Activated CD4-positive, alpha-beta T cell treated with anti-CD3 and anti-CD28 coated beads for 36 hours (primary cell): ENCODE measurements around the gene AFF2. TPM values are rescaled to one million over a fixed set of nuclear protein-coding genes. Genes with fewer than 3 reads are reported as not detected.

Experiments
- ATAC-seq: fragments of 200-7000 bp; cut with Tn5 transposase; one replicate; pipeline ENCODE4 v1.10.0; 2021; ENCODE audit warnings: mild to moderate bottlenecking, moderate library complexity
- CTCF ChIA-PET: fragments of 350-600 bp; sonication (Branson Sonifier 250); formaldehyde crosslinking; loops from one replicate; lab custom pipeline; 2021; ENCODE audit warnings: antibody characterized with exemption; lab: Charles Lee
- POLR2A ChIA-PET: fragments of 350-600 bp; sonication (Branson Sonifier 250); formaldehyde crosslinking; loops from one replicate; lab custom pipeline; 2021; ENCODE audit warnings: antibody characterized with exemption, inconsistent platforms; lab: Charles Lee
- DNase-seq: peaks from one replicate; pipeline ENCODE4 v3.0.0-alpha.2; 2020
- H3K27ac Mint-ChIP-seq: one replicate; pipeline ENCODE4 v1.8.0; 2021; ENCODE audit warnings: mixed read lengths
- H3K27me3 Mint-ChIP-seq: one replicate; pipeline ENCODE4 v1.8.0; 2021; ENCODE audit warnings: mixed read lengths
- H3K36me3 Mint-ChIP-seq: one replicate; pipeline ENCODE4 v1.8.0; 2021; ENCODE audit warnings: low read depth, mixed read lengths
- H3K4me1 Mint-ChIP-seq: one replicate; pipeline ENCODE4 v1.8.0; 2021; ENCODE audit warnings: mixed read lengths
- H3K4me3 Mint-ChIP-seq: one replicate; pipeline ENCODE4 v1.8.0; 2021; ENCODE audit warnings: mild to moderate bottlenecking, moderate library complexity, mixed read lengths
- H3K9me3 Mint-ChIP-seq: one replicate; pipeline ENCODE4 v1.8.0; 2021; ENCODE audit warnings: low read depth, mixed read lengths
- intact Hi-C, 2 experiments: fragments of 100-400 bp; cut with DNase I in 1 of 2; cut with micrococcal nuclease in 1 of 2; formaldehyde crosslinking; loops; one replicate each; pipeline versions ENCODE4 v1.14.2 to v1.15.1; 2022 to 2024; cut with DNase I, micrococcal nuclease
- total RNA-seq, 2 experiments: library from RNA; stranded (reverse); gene quantifications; one replicate each; pipeline ENCODE4 v1.2.3, GENCODE V29; 2021

Gene AFF2
- total RNA-seq, 2 experiments from 2014 or later = 1.3 to 2.2 TPM

DNA sequence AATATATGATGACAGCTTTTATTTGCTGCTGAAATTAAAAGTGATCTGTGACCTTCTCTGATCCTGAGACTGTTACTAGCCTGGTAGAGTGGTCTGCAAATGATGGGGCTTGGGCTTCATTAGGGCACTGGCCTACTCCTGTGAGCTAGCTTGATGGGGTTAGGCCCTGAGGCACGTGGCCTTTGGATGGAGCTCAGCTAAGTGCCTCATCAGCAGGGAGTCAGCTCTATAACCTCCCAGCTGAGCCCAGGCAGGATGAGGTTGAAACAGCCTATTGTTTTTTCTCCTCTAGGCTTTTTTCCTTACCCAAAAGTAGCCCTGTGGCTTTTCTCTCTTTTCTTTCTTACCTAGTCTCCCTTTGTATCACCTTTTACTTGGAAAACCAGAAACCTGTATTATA lies 92.2 kb downstream of the AFF2 start:
- no peak overlapping the region for H3K27ac Mint-ChIP-seq
- peaks cover 4% of the 10 kb centered on the region for H3K4me1 Mint-ChIP-seq
- no peak overlapping the region for H3K4me3 Mint-ChIP-seq
- H3K9me3 Mint-ChIP-seq = no peaks in the 10 kb centered on the region
- no peaks in the 10 kb centered on the region for H3K36me3 Mint-ChIP-seq
- ATAC-seq (no peak), DNase-seq (no peak)
- ChIA-PET CTCF (interaction anchor here (0.5 to 0.8 kb wide), 3 partner anchors 28 to 665 kb away, joined by 3 read pairs; no protein-coding TSS in a partner anchor), POLR2A (no interaction called here)
- H3K27me3 Mint-ChIP-seq = no peaks in the 10 kb centered on the region
- intact Hi-C loops = no loop called here

DNA sequence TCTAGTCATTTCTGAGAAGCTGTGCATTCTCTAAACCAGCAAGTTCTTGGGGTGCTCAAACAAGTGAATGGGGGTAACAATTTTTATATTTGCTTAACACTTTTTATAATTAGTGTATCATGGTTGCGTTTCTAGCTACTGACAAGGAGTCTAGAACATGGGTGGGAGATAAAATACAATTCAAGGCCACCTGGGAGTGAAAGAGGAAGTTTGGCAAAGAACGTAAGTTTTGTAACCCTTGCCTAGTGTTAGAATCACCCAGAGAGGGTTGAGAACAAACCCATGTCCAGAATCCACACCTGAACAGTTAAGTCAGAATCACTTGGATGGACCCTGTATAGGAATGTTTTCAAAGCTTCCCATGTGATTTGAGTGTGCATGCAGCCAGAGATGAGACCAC lies 92.7 kb downstream of the AFF2 start:
- intact Hi-C loops = no loop called here
- Mint-ChIP-seq H3K9me3 (no peaks in the 10 kb centered on the region), H3K4me1 (peaks cover 4% of the 10 kb centered on the region)

DNA sequence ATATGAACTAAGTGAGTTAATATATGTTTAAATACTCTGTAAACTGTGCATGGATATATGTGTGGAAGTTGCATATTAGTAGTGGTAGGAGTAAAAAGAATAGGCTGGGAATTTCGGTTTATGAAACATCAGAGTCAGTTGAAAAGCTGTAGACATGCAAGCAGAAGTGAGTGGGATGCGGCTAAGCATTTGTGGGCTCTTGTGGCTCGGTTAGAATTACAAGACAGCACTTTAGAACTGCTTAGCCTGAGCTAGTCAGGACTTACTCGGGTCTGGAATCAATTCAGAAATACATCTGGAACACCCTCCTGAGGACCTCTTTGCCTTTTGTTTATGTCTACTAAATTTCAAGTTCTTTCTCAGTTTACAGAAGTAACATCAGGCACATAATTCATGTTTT lies 93.6 kb downstream of the AFF2 start:
- no peaks in the 10 kb centered on the region for H3K36me3 Mint-ChIP-seq
- ATAC-seq = no peak
- intact Hi-C loops = no loop called here
- H3K9me3 Mint-ChIP-seq = no peaks in the 10 kb centered on the region
- ChIA-PET POLR2A (no interaction called here), CTCF (no interaction called here)
- no peaks in the 10 kb centered on the region for H3K4me1 Mint-ChIP-seq
- no peak overlapping the region for H3K27ac Mint-ChIP-seq
- H3K4me3 Mint-ChIP-seq = no peak overlapping the region
- no peaks in the 10 kb centered on the region for H3K27me3 Mint-ChIP-seq
- no peak for DNase-seq

More for the DNA sequence above, 92.7 kb downstream of the AFF2 start:
- Mint-ChIP-seq H3K27me3 (no peaks in the 10 kb centered on the region), H3K27ac (no peak overlapping the region), H3K4me3 (no peak overlapping the region), H3K36me3 (no peaks in the 10 kb centered on the region)
- ChIA-PET CTCF (interaction anchor here (0.8 kb wide), 1 partner anchor 664 kb away, joined by 3 read pairs; no protein-coding TSS in a partner anchor), POLR2A (no interaction called here)
- ATAC-seq (no peak), DNase-seq (no peak)

- ATAC-seq (no peak), DNase-seq (no peak)
- no peak overlapping the region for H3K4me3 Mint-ChIP-seq
- intact Hi-C loops = no loop called here
- peaks cover 12% of the 10 kb centered on the region for H3K4me1 Mint-ChIP-seq
- ChIA-PET POLR2A (no interaction called here), CTCF (no interaction called here)
- no peak overlapping the region for H3K27ac Mint-ChIP-seq
- H3K27me3 Mint-ChIP-seq = no peaks in the 10 kb centered on the region
- H3K9me3 Mint-ChIP-seq = no peaks in the 10 kb centered on the region
- H3K36me3 Mint-ChIP-seq = no peaks in the 10 kb centered on the region
Observed at GRCh38 chrX:148599404-148599803, 99.0 kb downstream of the AFF2 start.

- Mint-ChIP-seq H3K4me3 (no peak overlapping the region), H3K27me3 (no peaks in the 10 kb centered on the region), H3K36me3 (no peaks in the 10 kb centered on the region), H3K9me3 (no peaks in the 10 kb centered on the region), H3K27ac (no peak overlapping the region), H3K4me1 (peaks cover 12% of the 10 kb centered on the region)
- intact Hi-C loops = loop anchor here (10.0 kb wide), 3 partner anchors 315 to 685 kb away; partner anchors contain the start of gene FMR1 (in 1 of the 2)
- CTCF ChIA-PET = interaction anchor here (1.1 kb wide), 1 partner anchor 12 kb away, joined by 3 read pairs; no protein-coding TSS in a partner anchor
- POLR2A ChIA-PET = no interaction called here
- DNase-seq = no peak
- no peak for ATAC-seq
Observed at GRCh38 chrX:148600131-148600530, 99.7 kb downstream of the AFF2 start.

DNA sequence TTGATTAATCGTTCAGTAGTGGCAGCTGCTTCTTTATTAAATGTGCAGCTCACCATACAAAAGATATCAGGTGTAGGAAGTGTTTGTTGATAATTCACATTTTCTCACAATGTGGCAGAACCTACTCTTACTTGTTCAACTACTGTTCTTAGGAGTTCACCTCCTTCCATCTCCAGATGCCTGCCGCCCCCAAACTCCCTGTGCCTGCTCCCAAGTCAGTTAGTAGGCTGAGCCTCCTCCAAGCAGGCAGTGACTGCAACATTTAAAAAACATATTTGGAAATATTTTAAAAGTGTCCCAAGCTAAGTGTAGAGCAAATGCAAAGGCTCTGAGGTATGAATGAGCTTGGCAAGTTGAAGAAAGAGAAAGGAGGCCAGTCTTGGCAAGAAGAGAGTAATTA lies 100.2 kb downstream of the AFF2 start:
- POLR2A ChIA-PET = no interaction called here
- DNase-seq = no peak
- Mint-ChIP-seq H3K4me3 (no peak overlapping the region), H3K27ac (no peak overlapping the region), H3K36me3 (no peaks in the 10 kb centered on the region), H3K27me3 (no peaks in the 10 kb centered on the region), H3K4me1 (peaks cover 12% of the 10 kb centered on the region), H3K9me3 (no peaks in the 10 kb centered on the region)
- intact Hi-C loops = loop anchor here (10.0 kb wide), 3 partner anchors 316 to 686 kb away; partner anchors contain the start of gene FMR1 (in 1 of the 2)
- ATAC-seq = no peak
- CTCF ChIA-PET = interaction anchor here (0.8 to 1.1 kb wide), 2 partner anchors 12 to 97 kb away, joined by 3 read pairs; no protein-coding TSS in a partner anchor

DNA sequence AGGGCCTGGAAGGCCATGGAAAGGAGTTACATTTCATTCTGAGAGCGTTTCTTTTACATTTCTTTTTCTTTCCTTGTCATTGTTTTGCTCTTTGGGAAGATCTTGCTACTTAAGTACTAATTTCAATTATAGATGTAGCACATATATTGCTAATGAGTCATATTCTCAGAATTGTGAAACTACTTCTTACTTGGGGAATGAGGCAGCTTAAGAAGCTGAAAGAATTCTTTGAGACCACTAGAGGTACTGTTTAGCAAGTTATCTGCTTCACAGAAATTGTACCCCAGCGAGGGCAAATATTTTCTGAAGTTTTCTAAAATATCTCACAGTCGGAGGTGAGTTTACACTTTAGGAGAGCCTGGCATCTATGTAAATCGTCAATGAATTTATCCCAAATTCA lies 100.6 kb downstream of the AFF2 start:
- DNase-seq = no peak
- Mint-ChIP-seq H3K9me3 (no peaks in the 10 kb centered on the region), H3K36me3 (peaks cover 2% of the 10 kb centered on the region), H3K27me3 (no peaks in the 10 kb centered on the region), H3K4me3 (no peak overlapping the region), H3K4me1 (peaks cover 12% of the 10 kb centered on the region), H3K27ac (no peak overlapping the region)
- ATAC-seq = peak; percentile 63
- intact Hi-C loops = loop anchor here (10.0 kb wide), 3 partner anchors 316 to 686 kb away; partner anchors contain the start of gene FMR1 (in 1 of the 2)
- ChIA-PET POLR2A (no interaction called here), CTCF (interaction anchor here (0.8 to 1.1 kb wide), 2 partner anchors 11 to 97 kb away, joined by 3 read pairs; no protein-coding TSS in a partner anchor)

- ATAC-seq = peak; percentile 76
- H3K9me3 Mint-ChIP-seq = peaks cover 4% of the 10 kb centered on the region
- H3K4me1 Mint-ChIP-seq = peaks cover 24% of the 10 kb centered on the region
- H3K4me3 Mint-ChIP-seq = no peak overlapping the region
- peaks cover 2% of the 10 kb centered on the region for H3K36me3 Mint-ChIP-seq
- ChIA-PET CTCF (no interaction called here), POLR2A (interaction anchor here (0.7 kb wide), 1 partner anchor 220 kb away, joined by 3 read pairs; no protein-coding TSS in a partner anchor)
- intact Hi-C loops = loop anchor here (2.0 to 10.0 kb wide), 5 partner anchors 143 to 695 kb away; partner anchors contain the start of gene FMR1 (in 1 of the 2)
- DNase-seq = peak; percentile 3
- no peaks in the 10 kb centered on the region for H3K27me3 Mint-ChIP-seq
- H3K27ac Mint-ChIP-seq = no peak overlapping the region
Observed at GRCh38 chrX:148609515-148610327, 109.3 kb downstream of the AFF2 start.

GRCh38 chrX:148610328-148610698 lies 109.9 kb downstream of the AFF2 start:
- Mint-ChIP-seq H3K9me3 (peaks cover 4% of the 10 kb centered on the region), H3K27ac (no peak overlapping the region), H3K4me1 (peaks cover 24% of the 10 kb centered on the region), H3K27me3 (no peaks in the 10 kb centered on the region), H3K36me3 (peaks cover 2% of the 10 kb centered on the region), H3K4me3 (no peak overlapping the region)
- CTCF ChIA-PET = no interaction called here
- intact Hi-C loops = loop anchor here in 1 of 2 experiments (2.0 to 10.0 kb wide), 2 partner anchors 144 to 664 kb away; no protein-coding TSS in a partner anchor
- ATAC-seq = peak; percentile 13
- DNase-seq = no peak
- POLR2A ChIA-PET = interaction anchor here (0.7 kb wide), 1 partner anchor 220 kb away, joined by 3 read pairs; no protein-coding TSS in a partner anchor

DNA sequence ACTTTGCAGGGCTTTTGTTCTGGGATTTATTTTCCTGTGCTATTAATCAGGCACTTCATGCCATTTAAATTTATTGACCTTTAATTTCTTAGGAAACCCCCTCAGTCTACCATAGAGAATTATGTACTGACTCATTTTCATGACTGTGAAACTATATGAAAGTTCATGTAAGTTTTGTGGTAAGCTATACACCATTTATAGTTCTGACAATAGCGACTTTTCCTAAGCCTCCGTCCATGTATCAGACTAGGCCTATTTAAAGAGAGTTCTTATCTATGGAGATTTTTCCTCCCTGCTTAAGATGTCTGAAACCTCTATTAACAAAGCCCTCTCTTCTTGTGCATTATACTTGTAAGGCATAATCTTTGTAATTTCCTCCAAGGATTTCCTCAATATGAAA lies 111.6 kb downstream of the AFF2 start:
- no peak overlapping the region for H3K4me3 Mint-ChIP-seq
- ChIA-PET POLR2A (no interaction called here), CTCF (interaction anchor here (1.1 kb wide), 1 partner anchor 11 kb away, joined by 3 read pairs; no protein-coding TSS in a partner anchor)
- intact Hi-C loops = loop anchor here in 1 of 2 experiments (2.0 to 10.0 kb wide), 2 partner anchors 145 to 663 kb away; no protein-coding TSS in a partner anchor
- DNase-seq = no peak
- peak; percentile 85 for ATAC-seq
- peaks cover 4% of the 10 kb centered on the region for H3K9me3 Mint-ChIP-seq
- H3K27ac Mint-ChIP-seq = no peak overlapping the region
- no peaks in the 10 kb centered on the region for H3K36me3 Mint-ChIP-seq
- H3K27me3 Mint-ChIP-seq = no peaks in the 10 kb centered on the region
- H3K4me1 Mint-ChIP-seq = peaks cover 24% of the 10 kb centered on the region

DNA sequence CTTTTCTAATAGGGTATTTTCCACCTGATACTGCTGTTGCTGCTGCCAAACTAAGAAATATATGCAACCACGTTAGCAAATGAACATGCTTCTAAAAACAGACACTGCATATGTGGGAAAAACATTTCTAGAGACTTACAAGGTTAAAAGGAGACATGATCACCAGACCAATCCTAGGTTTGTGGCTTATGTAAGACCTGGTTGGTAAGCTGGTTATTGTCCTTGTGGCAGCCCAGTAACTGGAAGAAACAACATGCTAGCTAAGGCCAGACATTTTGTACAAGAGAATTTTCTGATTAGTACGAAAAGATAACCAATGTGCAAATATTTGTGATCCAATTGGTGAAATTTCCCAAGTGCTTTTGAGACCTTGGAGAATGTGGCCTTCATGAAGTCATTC lies 112.0 kb downstream of the AFF2 start:
- H3K27me3 Mint-ChIP-seq = no peaks in the 10 kb centered on the region
- no peaks in the 10 kb centered on the region for H3K36me3 Mint-ChIP-seq
- ChIA-PET CTCF (interaction anchor here (1.1 kb wide), 1 partner anchor 12 kb away, joined by 3 read pairs; no protein-coding TSS in a partner anchor), POLR2A (no interaction called here)
- no peak overlapping the region for H3K27ac Mint-ChIP-seq
- H3K4me3 Mint-ChIP-seq = no peak overlapping the region
- ATAC-seq = no peak
- H3K4me1 Mint-ChIP-seq = peaks cover 24% of the 10 kb centered on the region
- intact Hi-C loops = loop anchor here in 1 of 2 experiments (10.0 kb wide), 1 partner anchor 662 kb away; no protein-coding TSS in a partner anchor
- no peak for DNase-seq
- no peaks in the 10 kb centered on the region for H3K9me3 Mint-ChIP-seq
